Caco-2 (cell line): ENCODE data around the gene CDYL2. TPM values are rescaled to one million over a fixed set of nuclear protein-coding genes. Genes with fewer than 3 reads are reported as not detected.

Experiments
- BruUV-seq: library from RNA; stranded (reverse); fragments of 400-500 nt; replicated peaks from 2 replicates; lab custom pipeline; 2021; lab: Mats Ljungman, UMichigan
- CTCF ChIA-PET: fragments of 300-600 bp; sonication (Branson Sonifier 250); formaldehyde crosslinking; loops from one replicate; lab custom pipeline; 2022; ENCODE audit warnings: antibody characterized with exemption; lab: Charles Lee
- POLR2A ChIA-PET: fragments of 300-600 bp; sonication (Branson Sonifier 250); formaldehyde crosslinking; loops from one replicate; lab custom pipeline; 2022; ENCODE audit warnings: antibody characterized with exemption; lab: Charles Lee
- DNase-seq, 2 experiments: peaks; one replicate each; pipeline versions ENCODE4 v3.0.0 to v3.0.0-alpha.2; 2020 to 2022
- H3K27me3 ChIP-seq: replicated peaks from 2 replicates; pipeline ENCODE4 v1.6.0; 2011; ENCODE audit warnings: low read length; ENCODE audit not compliant: control insufficient read depth, insufficient read depth
- H3K36me3 ChIP-seq: 2 replicates; pipeline ENCODE4 v1.5.1; 2011; ENCODE audit warnings: low read length; ENCODE audit not compliant: control insufficient read depth, insufficient read depth
- H3K4me1 ChIP-seq: fragments of 250-450 bp; sonication (Bioruptor Pico); 2 replicates; pipeline ENCODE4 v1.5.1; 2020; ENCODE audit warnings: mild to moderate bottlenecking
- H3K4me3 ChIP-seq: 2 replicates; pipeline ENCODE4 v1.5.1; 2011; ENCODE audit warnings: low read depth, mild to moderate bottlenecking, control low read depth, low read length
- H3K9me3 ChIP-seq: fragments of 250-450 bp; sonication (Bioruptor Pico); 2 replicates; pipeline ENCODE4 v1.5.1; 2020; ENCODE audit warnings: mild to moderate bottlenecking, moderate library complexity
- H3K27ac Mint-ChIP-seq: one replicate; pipeline ENCODE4 v1.8.0; 2022; ENCODE audit warnings: mixed read lengths; ENCODE audit not compliant: unreplicated experiment
- H3K27me3 Mint-ChIP-seq: one replicate; pipeline ENCODE4 v1.8.0; 2022; ENCODE audit warnings: mixed read lengths; ENCODE audit not compliant: insufficient read depth, unreplicated experiment
- H3K36me3 Mint-ChIP-seq: one replicate; pipeline ENCODE4 v1.8.0; 2022; ENCODE audit warnings: mild to moderate bottlenecking, mixed read lengths; ENCODE audit not compliant: insufficient read depth, unreplicated experiment
- H3K4me1 Mint-ChIP-seq: one replicate; pipeline ENCODE4 v1.8.0; 2022; ENCODE audit warnings: low read depth, mixed read lengths; ENCODE audit not compliant: unreplicated experiment
- H3K4me3 Mint-ChIP-seq: one replicate; pipeline ENCODE4 v1.8.0; 2022; ENCODE audit warnings: mild to moderate bottlenecking, moderate library complexity, mixed read lengths; ENCODE audit not compliant: unreplicated experiment
- H3K9me3 Mint-ChIP-seq: one replicate; pipeline ENCODE4 v1.8.0; 2022; ENCODE audit warnings: mixed read lengths; ENCODE audit not compliant: unreplicated experiment
- intact Hi-C: fragments of 100-400 bp; cut with micrococcal nuclease; formaldehyde crosslinking; loops from one replicate; pipeline ENCODE4 v1.10.0; 2022; ENCODE audit not compliant: unreplicated experiment
- total RNA-seq: library from RNA; stranded (reverse); gene quantifications from 2 replicates; pipeline ENCODE4 v1.2.3, GENCODE V29; 2022
- TF ChIP-seq, protein P1 (sequence below), 2 experiments: fragments of 200-600 bp in 1 of 2; IDR thresholded peaks; 1 replicate in 1 of 2; 2 replicates in 1 of 2; pipeline versions ENCODE4 v1.5.1 to v1.8.0; 2011 to 2022; ENCODE audit warnings: antibody characterized with exemption in 1 of 2, control low read depth in 1 of 2, inconsistent platforms in 1 of 2, low read depth in 1 of 2, low read length in 1 of 2, mild to moderate bottlenecking in 1 of 2, moderate library complexity in 1 of 2; ENCODE audit not compliant: insufficient read depth in 1 of 2, severe bottlenecking in 1 of 2, unreplicated experiment in 1 of 2

CDYL2 gene
- total RNA-seq, 1 experiment from 2014 or later, result 1.8 TPM

DNA sequence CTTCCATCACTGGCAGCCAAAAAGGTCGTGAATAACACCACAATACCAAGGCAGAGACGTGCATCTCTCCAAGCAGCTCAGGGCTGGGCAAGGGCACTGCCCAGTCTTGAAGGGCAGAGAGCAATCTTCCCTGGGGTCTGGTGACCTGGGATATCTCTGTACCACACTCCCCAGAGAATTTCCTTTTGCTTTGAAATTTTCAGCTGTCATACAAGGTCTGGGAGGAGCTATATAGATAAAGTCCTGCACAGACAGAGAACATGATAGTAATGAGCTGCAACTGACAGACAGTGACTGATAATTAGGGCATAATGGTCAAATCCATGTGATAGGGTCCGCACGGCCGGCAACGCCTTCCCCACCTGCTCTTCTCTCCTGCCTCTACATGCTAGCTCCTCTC lies 195.5 kb downstream of the CDYL2 start:
- TF ChIP-seq, protein P1, sequence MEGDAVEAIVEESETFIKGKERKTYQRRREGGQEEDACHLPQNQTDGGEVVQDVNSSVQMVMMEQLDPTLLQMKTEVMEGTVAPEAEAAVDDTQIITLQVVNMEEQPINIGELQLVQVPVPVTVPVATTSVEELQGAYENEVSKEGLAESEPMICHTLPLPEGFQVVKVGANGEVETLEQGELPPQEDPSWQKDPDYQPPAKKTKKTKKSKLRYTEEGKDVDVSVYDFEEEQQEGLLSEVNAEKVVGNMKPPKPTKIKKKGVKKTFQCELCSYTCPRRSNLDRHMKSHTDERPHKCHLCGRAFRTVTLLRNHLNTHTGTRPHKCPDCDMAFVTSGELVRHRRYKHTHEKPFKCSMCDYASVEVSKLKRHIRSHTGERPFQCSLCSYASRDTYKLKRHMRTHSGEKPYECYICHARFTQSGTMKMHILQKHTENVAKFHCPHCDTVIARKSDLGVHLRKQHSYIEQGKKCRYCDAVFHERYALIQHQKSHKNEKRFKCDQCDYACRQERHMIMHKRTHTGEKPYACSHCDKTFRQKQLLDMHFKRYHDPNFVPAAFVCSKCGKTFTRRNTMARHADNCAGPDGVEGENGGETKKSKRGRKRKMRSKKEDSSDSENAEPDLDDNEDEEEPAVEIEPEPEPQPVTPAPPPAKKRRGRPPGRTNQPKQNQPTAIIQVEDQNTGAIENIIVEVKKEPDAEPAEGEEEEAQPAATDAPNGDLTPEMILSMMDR (IDR thresholded peaks at IDR 0.05; ENCODE audit: insufficient read depth in 1 of 2, low read depth in 1 of 2, low read length in 1 of 2, severe bottlenecking in 1 of 2, unreplicated experiment in 1 of 2), result no peak
- H3K36me3 Mint-ChIP-seq, result peaks cover 3% of the 10 kb centered on the region
- no peaks in the 10 kb centered on the region for H3K36me3 ChIP-seq
- peaks cover 5% of the 10 kb centered on the region for H3K4me1 Mint-ChIP-seq
- H3K27me3 Mint-ChIP-seq, result no peaks in the 10 kb centered on the region
- BruUV-seq, result no TSS peak
- no peak overlapping the region for H3K4me3 Mint-ChIP-seq
- H3K9me3 ChIP-seq, result peaks cover under 1% of the 10 kb centered on the region; the same call in 1 of the 2 replicates
- H3K9me3 Mint-ChIP-seq, result peaks cover 18% of the 10 kb centered on the region
- H3K4me3 ChIP-seq, result no peak overlapping the region
- no peak overlapping the region for H3K27ac Mint-ChIP-seq
- intact Hi-C loops, result no loop called here
- CTCF ChIA-PET, result no interaction called here
- no peak for DNase-seq
- POLR2A ChIA-PET, result no interaction called here
- H3K27me3 ChIP-seq, result no peaks in the 10 kb centered on the region
- peaks cover 15% of the 10 kb centered on the region for H3K4me1 ChIP-seq

DNA sequence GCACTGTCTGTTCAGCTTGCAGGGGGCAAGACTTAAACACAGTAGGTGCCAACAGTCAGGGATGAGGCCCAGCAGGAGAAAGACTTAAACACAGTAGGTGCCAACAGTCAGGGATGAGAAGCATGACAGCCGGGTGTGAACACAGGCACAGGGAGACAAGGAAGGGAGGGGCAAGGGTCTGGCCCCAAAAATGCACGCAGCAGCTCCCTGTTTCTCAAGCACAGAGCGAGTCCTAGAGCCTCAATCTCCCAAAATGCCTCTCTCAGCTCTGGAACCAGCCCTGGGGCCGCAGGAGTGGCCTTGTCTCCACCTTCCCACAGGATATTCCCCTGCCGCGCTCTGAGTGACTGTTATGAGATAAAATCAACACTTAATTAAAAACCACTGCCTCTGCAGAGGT lies 197.2 kb downstream of the CDYL2 start:
- Mint-ChIP-seq H3K4me3 (no peak overlapping the region), H3K4me1 (no peaks in the 10 kb centered on the region), H3K27ac (no peak overlapping the region), H3K27me3 (no peaks in the 10 kb centered on the region), H3K36me3 (no peaks in the 10 kb centered on the region), H3K9me3 (peaks cover 12% of the 10 kb centered on the region)
- CTCF ChIA-PET, result no interaction called here
- POLR2A ChIA-PET, result no interaction called here
- no peaks in the 10 kb centered on the region for H3K27me3 ChIP-seq
- H3K9me3 ChIP-seq, result no peaks in the 10 kb centered on the region
- no peak for DNase-seq
- no peaks in the 10 kb centered on the region for H3K4me1 ChIP-seq
- no TSS peak for BruUV-seq
- TF ChIP-seq, protein P1 (IDR thresholded peaks at IDR 0.05; ENCODE audit: insufficient read depth in 1 of 2, low read depth in 1 of 2, low read length in 1 of 2, severe bottlenecking in 1 of 2, unreplicated experiment in 1 of 2), result no peak
- intact Hi-C loops, result no loop called here
- no peak overlapping the region for H3K4me3 ChIP-seq
- no peaks in the 10 kb centered on the region for H3K36me3 ChIP-seq

DNA sequence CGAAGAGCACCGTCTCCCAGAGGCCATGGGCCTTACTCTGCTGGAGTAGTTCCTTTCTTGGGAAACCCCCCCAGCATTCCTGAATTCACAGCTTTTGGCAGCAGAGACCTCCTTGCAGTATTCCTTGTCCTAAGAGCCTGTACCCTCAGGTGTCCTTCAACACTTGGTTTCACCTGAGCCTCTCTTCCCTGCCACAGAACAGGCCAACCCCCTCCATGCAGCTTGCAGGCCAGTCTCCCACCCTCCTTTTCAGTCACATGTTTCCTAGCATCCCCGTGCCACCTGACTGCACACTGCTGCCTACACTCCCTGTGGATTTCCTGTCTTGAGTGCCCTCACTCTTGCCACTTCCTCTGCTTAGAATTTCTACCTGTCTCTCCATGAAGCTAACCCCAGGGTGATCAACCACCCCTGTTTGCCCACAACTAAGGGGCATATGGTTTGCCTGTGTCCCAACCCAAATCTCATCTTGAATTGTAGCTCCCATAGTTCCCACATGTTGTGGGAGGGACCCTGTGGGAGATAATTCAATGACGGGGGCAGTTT lies 198.1 kb downstream of the CDYL2 start:
- intact Hi-C loops, result no loop called here
- H3K4me3 ChIP-seq, result no peak overlapping the region
- Mint-ChIP-seq H3K9me3 (peaks cover 12% of the 10 kb centered on the region), H3K27ac (no peak overlapping the region), H3K36me3 (no peaks in the 10 kb centered on the region), H3K4me3 (no peak overlapping the region), H3K4me1 (no peaks in the 10 kb centered on the region), H3K27me3 (no peaks in the 10 kb centered on the region)
- H3K27me3 ChIP-seq, result no peaks in the 10 kb centered on the region
- H3K36me3 ChIP-seq, result no peaks in the 10 kb centered on the region
- no TSS peak for BruUV-seq
- ChIA-PET CTCF (no interaction called here), POLR2A (no interaction called here)
- H3K9me3 ChIP-seq, result no peaks in the 10 kb centered on the region
- TF ChIP-seq, protein P1 (IDR thresholded peaks at IDR 0.05; ENCODE audit: insufficient read depth in 1 of 2, low read depth in 1 of 2, low read length in 1 of 2, severe bottlenecking in 1 of 2, unreplicated experiment in 1 of 2), result no peak
- no peak for DNase-seq
- H3K4me1 ChIP-seq, result no peaks in the 10 kb centered on the region
